Activated naive CD8-positive, alpha-beta T cell treated with anti-CD3 and anti-CD28 coated beads, Interleukin-2, amount 50 U/mL, for 16 hours (primary cell): Measurements from ENCODE around the gene NXNL2.

ENCODE experiments used
- DNase-seq: peaks from one replicate; pipeline ENCODE4 v3.0.0-alpha.2; 2020; ENCODE audit warnings: low read depth, low spot score

The NXNL2 gene

DNA sequence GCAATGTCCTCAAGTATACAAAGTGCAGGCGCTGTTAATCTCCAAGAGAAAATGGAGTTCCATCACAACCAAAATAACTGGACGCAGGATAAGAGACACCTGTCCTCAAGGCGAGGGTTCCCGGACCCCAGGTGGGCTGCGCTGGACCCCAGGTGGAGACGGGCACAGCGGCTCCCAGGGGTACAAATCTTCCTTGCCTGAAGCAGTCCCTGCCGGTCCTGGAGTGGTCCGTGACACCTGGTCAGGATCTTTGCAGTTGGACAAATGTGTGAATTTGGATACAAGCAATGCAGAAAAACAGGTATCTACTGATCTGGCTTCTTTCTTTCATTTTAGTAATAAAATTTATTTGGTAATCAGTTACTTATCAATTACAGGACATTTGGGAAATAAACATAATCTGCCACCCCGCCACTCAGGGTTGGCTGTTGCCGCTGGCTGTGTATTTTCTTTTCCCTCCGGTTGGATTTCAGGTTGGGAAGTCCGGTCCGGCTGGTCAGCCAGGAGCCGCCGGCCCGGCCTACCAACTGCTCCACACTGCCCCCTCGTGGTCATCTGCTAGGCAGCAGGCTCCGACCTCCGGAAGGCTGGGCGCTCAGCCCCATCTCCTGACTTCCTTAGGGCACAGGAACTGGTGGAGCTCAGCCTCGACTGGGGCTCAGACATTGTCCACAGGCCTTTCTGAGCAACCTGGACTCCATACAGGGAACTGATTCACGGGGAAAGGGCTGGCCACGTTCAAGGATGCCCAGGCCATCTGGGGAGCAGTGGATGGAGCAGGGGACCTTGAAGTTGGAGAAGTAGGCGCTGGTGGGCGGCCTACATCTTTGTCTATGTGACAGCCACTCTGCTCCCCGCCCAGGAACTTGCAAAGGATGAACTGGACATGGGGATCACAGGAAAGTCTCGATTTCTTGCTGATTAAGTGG, 43.4 kb downstream of the NXNL2 start:
- DNase-seq = peak; percentile 35

DNA sequence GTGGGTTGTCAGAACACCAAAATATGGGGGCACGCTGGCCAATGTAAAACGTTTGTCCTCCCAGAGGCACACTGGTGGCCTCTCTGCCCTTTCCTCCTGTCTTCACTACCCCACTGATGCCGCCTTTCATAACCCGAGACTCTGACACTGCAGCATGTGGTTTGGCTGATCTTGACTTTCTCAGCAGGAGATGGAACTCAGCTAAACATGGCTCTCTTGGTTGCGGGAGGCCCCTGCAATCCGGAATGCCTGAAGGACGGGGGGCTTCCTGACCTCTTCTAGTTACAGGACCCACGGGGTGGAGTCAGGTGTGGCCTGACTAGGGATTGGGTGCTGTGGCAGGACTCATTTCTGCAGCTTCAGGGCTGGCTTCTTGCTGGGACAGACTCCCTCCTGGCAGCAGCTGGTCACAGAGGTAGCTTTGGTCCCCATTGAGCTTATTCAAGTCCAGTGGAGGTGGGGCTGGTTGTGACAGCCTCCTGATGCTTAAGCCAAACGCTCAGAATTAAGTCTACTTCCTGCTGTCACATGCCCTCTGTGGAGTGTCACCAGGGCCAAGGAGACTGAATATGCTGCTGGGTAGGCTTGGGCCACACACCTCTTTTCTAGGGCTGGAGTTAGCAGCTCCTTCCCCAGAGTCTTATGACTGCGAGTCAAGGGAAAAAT, 44.2 kb downstream of the NXNL2 start:
- DNase-seq = no peak

DNA sequence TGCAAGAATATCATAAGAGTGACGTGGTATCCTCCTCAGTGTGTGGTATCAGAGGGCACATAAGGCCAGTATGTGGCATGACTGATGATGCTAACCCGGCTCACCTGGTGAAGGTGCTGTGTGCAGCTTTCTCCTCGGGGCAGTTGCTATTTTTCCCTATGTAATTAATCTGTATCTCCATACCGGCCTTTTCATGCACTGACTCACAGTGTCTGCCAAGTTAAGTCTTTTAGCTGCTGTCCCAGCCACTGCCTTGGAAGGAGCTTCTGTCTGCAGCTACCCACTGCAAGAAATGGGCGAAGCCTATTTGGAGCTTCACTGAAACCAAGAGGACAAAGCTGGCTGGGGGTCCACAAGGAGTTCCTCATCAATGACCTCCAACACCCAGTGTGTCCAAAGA, 46.0 kb downstream of the NXNL2 start:
- DNase-seq = no peak

DNA sequence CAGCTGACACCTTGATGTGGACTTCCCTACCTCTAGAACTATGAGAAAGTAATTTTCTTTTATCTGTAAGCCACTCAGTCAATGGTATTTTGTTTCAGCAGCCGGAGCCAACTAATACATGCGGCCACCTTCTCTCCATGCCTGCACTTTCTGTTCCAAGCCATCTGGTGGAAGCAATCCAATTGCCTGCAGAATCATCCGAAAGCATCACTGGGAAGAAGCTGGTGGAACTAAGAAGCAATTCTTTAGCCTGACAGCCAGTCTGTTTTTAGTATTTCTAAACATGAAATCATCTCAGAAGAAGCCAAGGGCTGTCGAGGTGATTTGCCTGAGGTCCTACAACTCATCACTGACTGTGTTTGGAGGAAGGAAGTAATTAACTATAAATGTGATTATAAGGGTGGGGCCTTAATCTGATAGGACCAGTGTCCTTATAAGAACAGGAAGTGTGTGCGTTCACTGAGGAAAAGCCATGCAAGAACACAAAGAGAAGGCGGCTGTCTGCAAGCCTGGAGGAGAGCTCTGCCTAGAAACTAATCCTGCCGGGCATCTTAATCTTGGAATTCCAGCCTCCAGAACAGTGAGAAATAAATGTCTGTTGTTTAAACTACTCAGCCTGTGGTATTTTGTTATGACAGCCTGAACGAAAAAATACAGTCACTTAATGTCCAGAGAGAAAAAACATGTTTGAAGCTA, 49.1 kb downstream of the NXNL2 start:
- no peak for DNase-seq

DNA sequence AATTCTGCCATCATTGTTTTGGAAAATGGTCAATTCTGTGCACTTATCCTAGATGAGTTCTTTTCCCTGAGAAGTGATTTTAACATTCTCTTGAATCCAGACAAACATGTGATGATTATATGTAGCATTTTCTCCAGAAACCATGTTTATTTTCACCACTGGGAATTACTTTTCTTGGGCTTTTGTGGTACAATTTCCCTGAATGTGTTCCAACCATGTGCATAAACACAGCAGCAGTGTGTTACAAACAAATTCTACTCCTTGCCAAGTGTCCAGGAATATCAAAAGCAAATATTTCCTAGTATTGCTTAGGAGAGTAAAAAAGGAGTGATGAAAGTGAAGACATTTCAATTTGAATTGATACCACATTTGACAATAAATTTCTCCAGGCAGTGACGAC, 50.4 kb downstream of the NXNL2 start:
- no peak for DNase-seq

DNA sequence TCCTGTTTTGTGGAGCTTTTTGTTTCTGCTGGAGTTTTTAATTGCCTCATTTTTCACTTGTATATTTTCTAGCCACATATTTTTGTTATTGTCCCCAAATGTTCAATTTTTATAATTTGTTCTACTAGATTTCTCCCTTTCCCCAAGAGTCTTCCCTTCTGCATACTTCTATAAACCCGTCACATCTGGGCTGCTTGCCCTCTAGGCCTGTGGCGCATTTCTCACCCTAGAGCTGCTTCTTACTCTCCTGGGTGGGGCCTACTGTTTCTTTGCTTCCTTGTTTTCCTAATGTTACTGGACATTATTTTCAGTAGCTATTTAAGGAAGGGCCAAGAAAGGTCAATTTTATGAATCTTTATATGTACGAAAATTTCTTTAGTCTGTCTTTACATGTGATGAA, 51.5 kb downstream of the NXNL2 start:
- DNase-seq = no peak

DNA sequence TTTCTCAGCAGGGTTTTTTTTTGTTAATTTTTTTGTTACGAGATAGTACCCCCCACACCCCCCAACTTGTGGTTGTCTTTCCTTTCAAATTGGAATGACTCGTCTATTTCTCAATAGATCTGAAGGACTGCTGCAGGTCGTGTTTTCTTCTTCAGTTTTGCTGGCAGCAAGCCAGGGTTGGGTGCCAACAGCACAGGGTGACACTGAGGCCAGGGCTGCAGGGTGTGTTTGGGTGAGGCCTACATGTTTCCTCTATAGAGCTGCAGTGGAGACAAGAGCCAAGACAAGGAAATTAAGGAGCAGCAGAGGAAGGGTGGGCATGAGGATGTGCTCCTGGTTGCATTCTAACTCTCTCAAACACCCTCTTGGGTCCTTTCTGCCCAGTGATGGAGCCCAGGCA, 52.2 kb downstream of the NXNL2 start:
- no peak for DNase-seq

DNA sequence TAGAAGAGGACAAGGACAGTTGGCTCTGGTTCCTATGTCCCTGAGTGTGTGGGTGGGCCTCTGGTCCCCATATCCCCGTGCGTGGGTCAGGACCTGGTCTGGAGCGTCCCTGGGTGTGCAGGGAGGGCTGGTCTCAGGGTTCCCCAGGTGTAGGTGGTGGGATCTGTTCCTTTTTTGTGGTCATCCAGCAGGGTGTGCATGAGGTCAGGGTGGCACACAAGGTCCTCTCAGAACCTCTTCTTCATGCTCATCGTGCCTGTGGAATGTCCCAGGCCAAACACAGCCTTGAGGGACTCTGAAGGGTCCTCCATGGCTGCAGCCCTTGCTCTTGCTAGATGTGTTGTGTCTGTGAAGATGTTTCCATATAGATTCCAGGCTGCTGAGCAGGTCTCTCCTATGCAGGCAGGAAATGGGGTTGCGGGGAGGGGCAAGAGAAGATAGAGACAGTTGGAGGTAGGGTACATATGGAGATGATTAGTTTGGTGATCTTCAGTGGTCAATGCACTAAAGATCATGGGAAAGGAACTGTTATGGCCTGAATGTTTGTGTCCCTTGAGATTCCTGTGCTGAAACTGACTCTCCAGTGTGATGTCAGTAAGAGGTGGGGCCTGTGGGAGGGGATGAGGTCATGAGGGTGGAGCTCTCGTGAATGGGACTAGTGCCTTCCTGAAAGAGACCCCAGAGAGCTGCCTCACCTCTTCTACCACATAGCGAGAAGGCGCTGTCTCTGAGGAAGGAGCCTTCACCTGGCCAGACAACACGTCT, 53.1 kb downstream of the NXNL2 start:
- no peak for DNase-seq

DNA sequence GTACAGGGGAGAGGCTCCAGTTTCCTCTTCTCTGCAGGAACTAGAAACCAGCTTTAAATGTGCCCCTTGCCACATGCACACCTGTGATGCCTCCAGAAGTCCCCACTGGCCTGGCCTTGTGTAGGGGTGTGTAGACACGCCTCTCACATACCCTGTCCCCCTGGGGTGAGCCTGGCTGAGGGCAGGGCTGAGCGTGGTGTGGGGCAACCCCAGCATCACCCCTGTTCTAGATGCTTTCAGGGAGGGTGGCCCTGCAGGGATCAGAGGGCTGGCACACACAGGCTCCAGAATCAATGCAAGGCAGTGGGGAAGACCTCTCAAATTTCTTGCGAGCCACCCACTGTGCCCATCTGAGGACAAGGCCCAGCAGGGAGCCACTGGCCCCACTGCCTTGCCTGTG, 54.7 kb downstream of the NXNL2 start:
- no peak for DNase-seq

DNA sequence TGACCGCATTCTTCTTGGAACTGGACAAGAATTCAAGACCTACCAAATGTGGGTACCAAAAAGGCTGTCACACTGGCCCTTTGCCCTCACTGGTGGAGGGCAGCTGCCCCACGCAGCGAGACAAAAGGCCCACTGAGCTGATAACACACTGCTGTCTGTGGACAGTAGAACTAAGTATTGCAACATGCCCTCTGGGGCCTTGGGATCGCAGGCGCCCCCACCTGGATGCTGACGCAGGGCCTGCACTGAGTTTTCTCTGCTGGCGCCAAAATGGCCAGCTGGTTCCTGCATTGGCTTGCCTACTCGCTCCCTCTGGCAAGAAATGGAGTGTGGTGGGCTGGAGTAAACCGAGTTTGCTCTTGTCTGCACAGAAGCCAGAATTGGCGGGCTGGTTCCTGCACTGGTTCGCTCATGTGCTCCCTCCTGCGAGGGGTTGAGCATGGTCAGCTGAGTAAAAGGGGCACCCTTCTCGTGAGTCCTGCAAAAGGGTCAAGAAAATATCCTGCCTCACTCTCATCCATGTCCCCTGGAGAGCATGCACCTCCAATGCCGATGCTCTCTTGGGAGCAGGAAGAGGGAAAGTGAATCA, 55.7 kb downstream of the NXNL2 start:
- DNase-seq = no peak

DNA sequence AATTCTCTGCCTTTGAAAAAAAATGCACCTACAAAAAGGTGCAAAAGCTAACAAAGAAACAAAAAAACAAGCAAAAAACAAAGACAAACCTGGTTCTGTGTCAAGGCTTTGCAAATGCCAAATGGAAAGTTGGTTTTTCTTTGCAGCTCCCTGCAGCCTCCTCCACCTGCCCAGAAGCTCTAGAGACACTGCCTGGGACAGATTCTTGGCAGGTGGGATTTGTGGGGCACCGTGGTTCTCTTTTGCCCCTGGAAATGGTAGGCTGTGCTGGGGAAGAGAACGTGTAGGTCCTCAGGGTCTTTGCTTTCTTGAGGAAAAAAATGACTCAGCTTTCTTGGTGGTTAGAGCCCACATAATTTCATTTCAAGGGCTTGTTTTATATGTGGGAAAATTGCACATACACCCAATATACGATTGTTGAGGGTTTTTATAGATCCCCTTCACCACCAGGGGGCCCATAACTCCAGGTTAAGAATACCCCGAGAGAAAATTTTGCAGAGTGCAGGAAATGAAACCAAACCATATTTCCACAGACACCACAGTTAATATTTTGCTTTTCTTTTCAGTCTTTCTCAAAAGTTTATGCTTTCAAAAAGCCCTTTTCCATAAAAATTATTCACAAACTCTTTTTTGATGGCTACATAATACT, 58.7 kb downstream of the NXNL2 start:
- DNase-seq = peak; percentile 29
